ENCODE results near the gene PMPCA. TPM values are rescaled to one million over a fixed set of nuclear protein-coding genes. Genes with fewer than 3 reads are reported as not detected.

Gene PMPCA
- total and polyA plus RNA-seq, 2 of the 13 experiments (the other 11 are each of a cell fraction or from before 2014, with no cell fraction given) = 70.2 to 88.4 TPM

- TF ChIP-seq AKNA (CRISPR knock-in tag; IDR thresholded peaks at IDR 0.05; ENCODE audit: borderline replicate concordance) (peak; percentile 38; the same call in 1 of the 2 replicates), MXI1 (IDR thresholded peaks at IDR 0.05; ENCODE audit: borderline replicate concordance, low read depth, low read length) (peak; percentile 90; the same call in 1 of the 3 replicates), ZNF549 (CRISPR knock-in tag; IDR thresholded peaks at IDR 0.05) (no peak), ZBTB44 (CRISPR knock-in tag; IDR thresholded peaks at IDR 0.05) (0 out of 2 replicates have a peak, but pooled peaks have one; percentile 74), GLI4 (CRISPR knock-in tag; IDR thresholded peaks at IDR 0.05; ENCODE audit: borderline replicate concordance) (no peak), PAWR (CRISPR knock-in tag; IDR thresholded peaks at IDR 0.05; ENCODE audit: borderline replicate concordance) (0 out of 2 replicates have a peak, but pooled peaks have one; percentile 70), RFX1 (IDR thresholded peaks at IDR 0.05) (no peak), ZNF142 (CRISPR knock-in tag; IDR thresholded peaks at IDR 0.05) (peak; percentile 94), ZNF281 (CRISPR knock-in tag; IDR thresholded peaks at IDR 0.05; ENCODE audit: borderline replicate concordance) (peak; percentile 67; the same call in 1 of the 2 replicates), FOXA3 (CRISPR knock-in tag; IDR thresholded peaks at IDR 0.05) (peak; percentile 48), REL (CRISPR knock-in tag; conservative IDR thresholded peaks at IDR 0.05) (peak; percentile 97)
Measured at GRCh38 chr9:136363106-136363948, 47.1 kb upstream of the PMPCA start, which contains the start of gene DNLZ (continued).

Data from HepG2 (cell line).